NCI-H526 (cell line): ENCODE data around the gene RLBP1.
"Not testable (repeated sequence)": the region's sequence is repeated elsewhere in the genome, so short reads cannot be mapped to it uniquely, and the experiment has no call there.

Experiments used
- DNase-seq, 2 experiments: peaks; one replicate each; lab custom pipeline; 2025; lab: John Stamatoyannopoulos, UW

RLBP1 gene

DNA sequence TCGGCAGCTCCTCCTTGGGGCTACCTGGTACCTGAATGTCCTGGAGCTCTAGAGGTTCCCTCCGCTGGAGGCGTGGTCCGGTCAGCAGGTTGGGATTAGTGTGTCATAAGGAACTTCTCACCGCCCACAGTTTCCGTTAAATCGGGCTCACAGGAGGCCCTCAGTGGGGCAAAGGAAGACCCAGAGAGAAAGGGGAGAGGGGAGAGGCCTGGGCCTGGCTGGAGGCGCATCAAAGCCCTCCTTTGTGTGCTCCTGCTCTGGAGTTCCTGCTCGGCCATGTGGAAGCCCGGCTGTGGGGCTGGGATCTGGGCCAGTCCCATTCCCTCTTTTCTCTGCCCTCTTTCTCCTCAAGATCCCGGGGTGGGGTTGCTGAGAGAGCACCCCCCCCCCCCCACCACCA lies at the start of gene RLBP1:
TSS of gene RLBP1 (minus strand) at position 37 of the 400 bp plus-strand sequence. CDS start 2,604 bp downstream, outside the sequence.
- DNase-seq, result no peak

DNA sequence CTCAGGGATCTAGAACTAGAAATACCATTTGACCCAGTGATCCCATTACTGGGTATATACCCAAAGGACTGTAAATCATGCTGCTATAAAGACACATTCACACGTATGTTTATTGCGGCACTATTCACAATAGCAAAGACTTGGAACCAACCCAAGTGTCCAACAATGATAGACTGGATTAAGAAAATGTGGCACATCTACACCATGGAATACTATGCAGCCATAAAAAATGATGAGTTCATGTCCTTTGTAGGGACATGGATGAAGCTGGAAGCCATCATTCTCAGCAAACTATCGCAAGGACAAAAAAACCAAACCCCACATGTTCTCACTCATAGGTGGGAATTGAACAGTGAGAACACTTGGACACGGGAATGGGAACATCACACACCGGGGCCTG lies 28.8 kb upstream of the RLBP1 start:
- DNase-seq, result not testable (repeated sequence)

DNA sequence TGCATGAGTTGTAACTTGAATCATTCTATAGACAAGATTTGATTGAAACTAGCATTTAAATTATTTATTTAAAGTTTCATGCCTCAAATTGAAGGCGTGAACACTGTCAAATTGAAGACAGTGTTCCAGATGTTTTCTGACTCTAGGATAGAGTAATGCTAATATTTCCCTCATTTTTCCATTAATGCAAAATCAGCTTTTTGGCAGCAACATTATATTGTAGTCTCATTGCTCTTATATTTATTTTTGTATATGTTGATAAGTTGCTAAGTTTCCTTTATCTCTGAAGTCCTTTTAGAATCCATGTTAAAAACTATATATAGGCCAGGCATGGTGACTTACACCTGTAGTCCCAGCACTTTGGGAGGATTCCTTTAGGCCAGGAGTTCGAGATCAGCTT lies 27.2 kb upstream of the RLBP1 start:
- no peak for DNase-seq

DNA sequence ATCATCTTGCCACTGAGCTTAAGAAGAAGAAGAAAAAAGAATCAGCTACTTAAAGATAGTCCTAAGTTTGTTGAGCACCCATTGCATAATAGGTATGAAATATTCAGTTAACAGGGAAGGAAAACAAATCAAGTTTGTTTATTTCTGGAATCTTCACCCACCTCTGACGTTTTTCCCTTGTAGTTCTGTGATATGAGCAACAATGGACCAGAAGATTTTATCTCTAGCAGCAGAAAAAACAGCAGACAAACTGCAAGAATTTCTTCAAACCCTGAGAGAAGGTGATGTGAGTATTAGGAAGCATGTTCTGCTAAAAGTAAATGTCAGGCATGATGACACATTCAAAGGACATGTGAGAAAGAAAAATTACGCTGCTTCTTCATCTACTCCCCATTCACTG lies 26.1 kb upstream of the RLBP1 start:
- DNase-seq, result no peak

DNA sequence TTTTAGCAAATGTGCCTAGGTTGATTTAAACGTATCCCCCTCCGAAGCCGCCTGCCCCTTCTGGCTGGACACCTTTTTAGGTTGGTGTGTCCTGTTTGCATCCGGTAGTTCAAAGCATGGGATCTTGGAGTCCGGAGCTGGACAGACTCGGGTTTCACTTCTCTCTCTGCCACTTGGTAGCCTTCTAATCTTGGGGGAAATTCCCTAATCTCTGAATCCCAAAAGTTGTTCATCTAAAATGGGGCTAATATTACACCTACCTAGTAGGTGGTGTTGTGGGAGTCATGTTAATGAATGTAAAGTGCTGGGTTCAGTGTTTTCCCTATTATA lies 23.2 kb upstream of the RLBP1 start:
- no peak for DNase-seq

DNA sequence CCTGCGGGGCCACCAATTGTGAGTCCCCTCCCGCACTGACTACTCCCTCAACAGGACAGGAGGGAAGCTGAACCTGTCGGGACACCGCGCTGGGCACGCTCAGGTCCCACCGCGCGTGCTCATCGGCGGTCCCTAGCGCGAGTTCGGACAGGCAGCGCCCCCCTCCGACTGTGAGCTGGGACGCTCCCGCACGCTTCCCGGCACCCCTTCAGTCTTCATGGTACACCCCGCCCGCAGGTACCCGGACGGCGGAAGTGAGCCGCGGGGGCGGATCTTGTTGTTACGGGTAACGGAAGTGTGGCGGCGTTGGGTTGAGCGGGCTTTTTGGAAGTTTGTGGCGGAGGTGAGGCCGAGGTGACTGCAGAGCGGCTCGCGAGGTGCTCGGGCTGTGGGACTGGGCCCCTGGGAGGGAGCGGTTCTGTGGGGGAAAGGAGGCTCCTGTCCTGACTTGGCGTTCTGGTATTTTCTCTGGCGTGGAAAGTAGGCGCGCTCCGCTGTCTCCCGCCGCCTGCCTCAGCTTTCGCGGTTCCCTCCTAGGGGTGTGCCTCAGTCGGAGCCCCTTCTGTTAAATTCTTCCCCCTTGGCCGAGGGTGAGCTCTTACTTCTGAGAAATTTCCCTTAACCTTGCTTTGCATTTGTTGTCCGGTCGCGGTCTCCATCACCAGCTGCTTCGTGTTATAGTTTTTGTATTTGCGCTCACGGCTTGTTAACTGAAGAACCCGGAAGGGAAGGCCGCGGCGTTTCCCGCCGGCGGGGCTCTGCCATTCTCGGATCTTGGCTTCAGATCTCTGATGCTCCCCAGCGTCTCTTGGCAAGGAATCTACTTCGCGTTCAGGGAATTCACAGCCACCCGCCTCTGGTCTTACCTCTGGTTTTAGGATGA lies 22.6 kb upstream of the RLBP1 start, which contains the start of gene FANCI:
TSS of gene FANCI (plus strand) at position 289 of the 883 bp plus-strand sequence. CDS start 3,669 bp downstream, outside the sequence.
- peak; percentile 88 to 98 for DNase-seq

DNA sequence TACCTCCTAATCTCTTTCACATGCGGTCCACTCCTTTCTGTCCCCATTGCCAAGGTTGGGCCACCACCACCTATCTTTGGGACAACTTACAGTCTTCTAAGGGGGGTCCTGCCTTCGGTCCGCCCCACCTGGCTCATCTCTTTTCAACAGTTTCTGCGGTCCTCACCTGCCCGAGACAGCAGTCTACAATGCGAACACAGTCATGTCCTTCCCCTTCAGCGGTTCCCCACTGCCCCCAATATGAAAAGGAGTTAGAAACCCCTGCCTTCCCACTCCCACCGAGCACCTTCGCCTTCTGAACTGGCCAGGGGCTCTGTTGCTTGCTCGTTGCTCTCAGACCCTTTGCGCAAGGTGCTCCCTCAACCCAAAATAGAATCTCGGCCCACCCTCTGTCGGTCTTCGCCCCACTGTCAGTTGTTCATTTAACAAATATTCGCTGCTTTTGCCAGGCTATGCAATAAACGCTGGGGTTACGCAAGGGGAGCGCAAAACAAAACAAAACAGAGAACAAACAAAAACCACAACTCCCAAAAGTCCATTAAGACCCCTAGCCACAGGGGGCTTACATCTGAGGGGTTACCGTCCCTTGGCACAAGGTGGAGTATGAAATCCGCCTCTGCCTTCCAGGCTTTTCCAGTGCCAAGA lies 21.8 kb upstream of the RLBP1 start:
- no peak for DNase-seq

DNA sequence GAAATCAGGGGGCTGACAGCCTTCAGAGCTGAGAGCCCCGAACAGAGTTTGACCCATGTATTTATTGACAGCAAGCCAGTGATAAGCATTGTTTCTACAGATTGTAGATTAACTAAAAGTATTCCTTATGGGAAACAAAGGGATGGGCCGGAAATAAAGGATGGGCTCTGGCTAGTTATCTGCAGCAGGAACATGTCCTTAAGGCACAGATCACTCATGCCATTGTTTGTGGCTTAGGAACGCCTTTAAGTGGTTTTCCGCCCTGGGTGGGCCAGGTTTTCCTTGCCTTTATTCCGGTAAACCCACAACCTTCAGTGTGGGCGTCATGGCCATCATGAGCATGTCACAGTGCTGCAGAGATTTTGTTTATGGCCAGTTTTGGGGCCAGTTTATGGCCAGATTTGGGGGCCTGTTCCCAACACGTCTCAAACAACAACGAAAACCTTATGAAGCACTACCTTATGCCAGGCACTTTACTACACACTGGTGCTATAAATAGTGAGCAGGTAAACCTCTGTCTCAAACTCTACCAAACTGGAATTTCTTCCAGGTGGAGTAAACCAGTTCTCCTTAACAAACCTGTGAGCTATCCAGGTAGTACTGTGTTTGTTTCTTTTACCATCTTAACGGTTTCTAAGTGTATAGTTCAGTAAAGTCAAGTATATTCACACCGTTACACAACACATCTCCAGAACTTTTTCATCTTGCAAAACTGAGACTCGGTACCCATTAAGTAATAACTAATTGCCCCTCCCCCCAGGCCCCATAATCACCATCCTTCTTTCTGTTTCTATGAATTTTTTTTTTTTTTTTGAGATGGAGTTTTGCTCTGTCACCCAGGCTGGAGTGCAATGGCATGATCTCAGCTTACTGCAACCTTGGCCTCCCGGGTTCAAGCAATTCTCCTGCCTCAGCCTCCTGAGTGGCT lies 18.8 kb upstream of the RLBP1 start:
- DNase-seq, result not testable (repeated sequence)

DNA sequence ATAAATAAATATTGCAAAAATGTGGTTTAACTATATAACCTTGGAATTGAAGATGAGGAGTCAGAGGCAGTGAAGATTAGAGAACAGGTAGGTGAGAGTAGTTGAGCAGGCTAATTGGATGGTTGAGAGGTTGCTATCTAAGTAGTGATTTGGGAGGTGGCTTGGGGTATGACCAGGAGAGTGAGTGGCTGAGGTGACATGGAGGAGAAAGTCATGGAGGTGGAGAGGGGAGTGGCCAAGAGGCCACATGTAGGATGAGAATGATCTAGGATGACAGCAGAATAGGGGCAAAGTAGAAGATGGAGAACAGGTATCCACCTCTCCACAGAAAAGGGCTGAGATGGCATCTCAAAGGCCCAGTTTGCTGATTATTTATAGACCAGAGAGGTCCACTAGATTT lies 10.5 kb upstream of the RLBP1 start:
- DNase-seq, result no peak

DNA sequence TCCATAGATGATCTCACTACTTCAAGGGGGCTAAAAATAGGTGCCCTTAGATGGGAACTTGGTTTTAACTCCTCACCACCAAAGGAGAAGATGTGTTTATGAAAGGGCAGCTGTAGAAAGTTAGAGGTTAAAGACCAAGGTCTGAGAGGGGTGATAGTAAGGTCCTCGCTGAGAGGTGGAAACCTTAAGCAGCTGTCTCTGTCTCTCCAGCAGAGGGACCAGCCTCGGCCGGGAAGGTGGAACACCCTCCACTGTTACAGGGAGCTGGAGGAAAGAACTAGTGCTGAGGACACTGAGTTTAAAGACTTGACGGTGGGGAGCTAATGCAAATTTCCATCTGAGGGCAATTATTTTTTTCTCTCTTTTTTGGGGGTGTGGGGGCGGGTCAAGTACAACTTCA lies 8.9 kb upstream of the RLBP1 start:
- DNase-seq, result no peak

DNA sequence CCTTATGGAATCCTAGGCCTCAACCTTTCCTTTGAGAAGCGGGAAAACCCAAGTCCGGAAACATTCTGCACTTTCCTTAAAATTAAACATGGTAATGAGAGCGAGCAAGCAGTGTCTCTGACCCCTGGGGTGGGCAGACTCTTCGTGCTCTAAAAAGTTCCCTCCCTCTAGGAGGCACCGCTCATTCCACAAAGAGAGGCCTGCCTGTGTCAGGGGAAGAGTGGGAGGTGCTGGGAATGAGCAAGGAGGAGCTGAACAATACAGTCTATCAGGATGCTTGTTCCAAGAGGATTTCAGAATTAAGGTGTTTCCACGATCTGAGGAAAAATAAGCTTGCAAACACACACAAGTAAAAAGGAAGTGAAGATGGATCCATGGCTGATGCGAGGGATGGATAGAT lies 6.0 kb upstream of the RLBP1 start:
- DNase-seq, result no peak

DNA sequence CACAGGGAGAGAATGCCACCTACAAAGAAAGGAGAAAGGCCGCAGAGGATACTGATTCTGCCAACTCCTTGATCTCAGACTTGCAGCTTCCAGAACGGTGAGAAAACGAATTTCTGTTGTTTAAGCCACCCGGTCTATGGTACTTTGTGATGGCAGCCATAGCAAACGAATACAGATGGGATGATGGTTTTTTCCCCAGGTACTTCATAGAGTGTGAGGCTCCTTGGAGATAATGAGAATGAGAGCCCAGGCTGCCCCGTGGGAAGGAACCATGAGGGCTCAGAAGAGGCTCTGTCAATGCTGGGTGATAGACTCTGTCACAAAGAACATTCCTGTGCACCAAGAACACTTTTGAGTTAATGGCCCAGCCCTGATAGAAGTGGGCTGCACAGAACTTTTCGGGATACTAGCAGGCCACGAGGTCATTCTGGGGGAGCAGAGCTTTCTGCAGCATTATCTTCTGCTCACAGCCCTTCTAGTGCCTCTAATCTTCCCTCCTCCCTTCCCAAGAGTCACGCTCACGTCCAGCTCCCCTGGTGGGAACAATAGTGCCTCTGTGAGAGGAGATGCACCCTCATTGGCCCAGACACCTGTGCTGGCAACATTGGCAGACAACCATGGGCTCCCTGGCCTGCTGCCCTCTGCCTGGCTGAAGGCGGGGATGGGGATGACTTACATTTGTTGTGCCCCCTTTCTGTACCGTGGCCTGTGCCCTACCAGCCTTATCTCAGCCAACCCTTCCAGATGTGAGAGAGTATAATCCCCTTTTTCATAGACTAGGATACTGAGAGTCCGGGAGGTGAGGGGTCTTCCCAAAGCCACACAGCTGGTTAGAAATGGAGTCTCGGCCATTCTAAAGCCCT lies 5.2 kb upstream of the RLBP1 start:
- DNase-seq, result peak in 1 of 2 experiments; percentile 27

DNA sequence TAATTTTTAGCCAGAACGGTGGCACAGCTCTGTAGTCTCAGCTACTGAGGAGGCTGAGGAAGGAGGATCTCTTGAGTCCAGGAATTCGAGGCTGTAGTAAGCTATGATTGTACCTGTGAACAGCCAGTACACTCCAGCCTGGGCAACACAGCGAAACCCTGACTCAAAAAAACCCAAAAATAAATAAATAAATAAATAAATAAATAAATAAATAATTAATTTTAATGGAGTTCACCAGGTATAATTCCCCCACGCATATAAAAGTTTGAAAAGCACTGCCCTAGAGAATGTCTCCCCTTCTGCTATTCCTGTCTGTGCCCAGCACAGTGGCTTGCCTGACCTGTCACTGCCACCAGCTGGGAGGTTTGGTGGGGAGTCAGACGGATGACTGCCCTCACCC lies 4.2 kb upstream of the RLBP1 start:
- no peak for DNase-seq

DNA sequence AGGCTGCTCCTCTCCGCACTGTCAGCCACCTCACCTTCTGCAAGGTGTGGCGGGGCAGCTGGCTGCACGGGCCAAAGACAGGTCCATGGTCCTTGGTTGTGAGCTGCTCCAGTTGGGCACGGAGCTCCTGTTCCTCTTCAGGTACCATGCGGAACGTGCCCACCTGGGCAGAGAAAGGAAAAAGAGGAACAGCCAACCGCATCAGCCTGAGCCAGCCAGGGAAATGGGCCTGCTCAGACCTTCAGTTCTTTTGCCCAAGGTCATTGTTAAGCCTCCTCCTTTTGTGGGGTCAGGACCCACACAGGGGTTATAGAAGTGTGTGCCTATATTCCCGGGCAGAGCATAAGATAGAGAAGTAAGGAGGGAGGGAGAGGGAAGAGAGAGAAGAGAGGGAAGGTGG lies 2.8 kb downstream of the RLBP1 start:
- no peak for DNase-seq

DNA sequence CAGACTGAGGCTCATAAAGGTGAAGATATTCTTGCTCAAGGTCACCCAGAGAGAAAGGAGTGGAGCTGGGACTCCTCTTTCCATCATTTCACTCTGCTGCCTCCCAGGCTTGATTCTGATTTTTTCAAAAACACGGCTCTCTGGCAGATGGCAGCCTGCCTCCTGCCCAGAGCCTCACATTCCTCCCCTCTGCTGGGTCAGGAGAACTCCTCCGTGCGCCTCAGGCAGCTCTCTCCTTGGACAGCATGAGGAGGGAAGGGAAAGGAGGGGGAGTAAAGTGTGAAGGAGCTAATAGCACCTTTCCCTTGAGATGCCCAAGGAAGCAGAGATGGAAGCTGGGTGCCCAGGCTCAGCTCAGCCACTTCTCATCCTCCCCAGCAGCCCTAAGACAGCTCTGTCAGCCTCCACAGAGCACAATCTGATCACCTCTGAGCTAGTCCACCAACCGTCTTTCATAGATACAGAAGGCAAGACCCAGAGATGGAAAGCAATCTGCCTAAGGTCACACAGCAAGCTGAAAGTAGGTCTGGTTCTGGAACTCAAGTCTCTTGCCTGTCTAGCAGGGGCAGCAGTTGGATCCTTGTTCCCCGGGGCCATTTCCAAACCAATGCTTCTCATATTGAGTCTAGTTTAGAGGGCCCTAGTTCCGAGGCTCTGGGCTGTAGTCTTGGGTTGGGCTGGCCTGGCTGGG lies 3.5 kb downstream of the RLBP1 start:
- no peak for DNase-seq

DNA sequence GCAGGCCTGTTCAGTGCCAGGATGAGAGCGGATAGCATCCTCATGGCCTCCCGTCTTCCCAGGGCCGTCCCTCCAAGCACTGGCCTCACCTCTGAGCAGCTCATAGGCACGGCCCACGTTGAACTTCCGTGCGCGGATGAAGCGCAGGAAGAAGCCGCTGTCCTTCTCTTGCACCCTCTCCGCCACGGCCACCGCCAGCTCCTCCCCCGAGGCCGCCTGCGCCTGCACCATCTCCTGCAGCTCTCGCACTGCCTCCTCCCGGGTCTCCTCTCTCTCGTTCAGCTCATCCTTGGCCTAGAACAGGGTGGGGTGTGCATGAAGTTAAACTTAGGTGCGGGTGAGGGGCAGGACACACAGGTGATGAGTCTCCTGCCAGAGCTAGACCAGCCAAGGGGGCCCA lies 4.3 kb downstream of the RLBP1 start:
- no peak for DNase-seq

DNA sequence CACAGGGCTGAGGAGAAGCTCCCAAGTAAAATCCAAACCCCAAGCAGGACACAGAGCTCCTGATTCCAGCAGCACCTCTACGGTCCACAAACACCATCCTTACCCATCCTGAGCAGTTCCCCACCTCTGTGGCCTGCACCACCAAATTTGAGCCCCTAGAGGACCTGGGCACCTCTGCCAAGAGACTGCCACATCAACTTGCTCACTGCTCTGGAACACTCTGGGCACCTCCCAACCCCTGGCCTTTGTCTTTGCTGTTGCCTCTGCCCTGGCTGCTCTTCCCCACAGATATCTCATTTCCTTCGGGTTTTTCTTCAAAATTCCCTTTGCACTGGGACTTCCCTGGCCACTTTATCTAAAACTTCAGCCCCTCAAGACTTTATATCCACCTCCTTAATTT lies 5.8 kb downstream of the RLBP1 start:
- no peak for DNase-seq

DNA sequence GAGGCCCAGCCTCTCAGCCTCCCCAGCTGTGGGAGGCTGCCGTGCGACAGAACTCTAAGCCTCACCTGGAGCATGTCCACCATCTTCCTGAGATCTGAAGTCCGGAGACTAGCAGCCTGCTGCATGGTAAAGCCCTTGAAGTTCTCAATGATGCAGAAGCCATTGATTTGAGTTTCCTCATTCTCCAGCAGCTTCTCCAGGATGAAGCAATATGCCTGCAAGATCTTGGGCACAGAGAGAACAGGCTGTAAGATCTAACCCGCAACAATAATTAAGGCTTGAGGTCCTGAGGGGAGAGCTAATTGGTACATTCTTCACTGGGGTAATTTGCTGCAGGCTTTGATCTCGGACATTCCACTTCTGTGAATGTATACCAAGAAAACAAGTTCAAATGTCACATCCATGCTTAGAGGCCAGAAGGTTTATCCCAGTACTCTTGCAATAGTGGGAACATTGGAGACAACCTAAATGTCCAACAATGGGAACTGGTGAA lies 9.7 kb downstream of the RLBP1 start:
- DNase-seq, result no peak

DNA sequence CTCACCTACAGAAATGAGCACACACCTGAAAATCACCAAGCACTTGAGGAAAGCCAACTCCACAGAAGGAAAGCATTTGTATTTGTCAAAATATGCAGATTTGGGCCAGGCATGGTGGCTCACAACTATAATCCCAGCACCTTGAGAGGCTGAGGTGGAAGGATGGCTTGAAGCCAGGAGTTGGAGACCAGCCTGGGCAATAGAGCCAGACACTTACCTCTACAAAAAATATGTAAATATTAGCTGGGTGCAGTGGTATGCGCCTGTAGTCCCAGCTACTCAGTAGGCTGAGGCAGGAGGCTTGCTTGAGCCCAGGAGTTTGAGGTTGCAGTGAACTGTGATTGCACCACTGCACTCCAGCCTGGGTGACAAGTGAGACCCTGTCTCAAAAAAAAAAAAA lies 12.3 kb downstream of the RLBP1 start:
- DNase-seq, result no peak

DNA sequence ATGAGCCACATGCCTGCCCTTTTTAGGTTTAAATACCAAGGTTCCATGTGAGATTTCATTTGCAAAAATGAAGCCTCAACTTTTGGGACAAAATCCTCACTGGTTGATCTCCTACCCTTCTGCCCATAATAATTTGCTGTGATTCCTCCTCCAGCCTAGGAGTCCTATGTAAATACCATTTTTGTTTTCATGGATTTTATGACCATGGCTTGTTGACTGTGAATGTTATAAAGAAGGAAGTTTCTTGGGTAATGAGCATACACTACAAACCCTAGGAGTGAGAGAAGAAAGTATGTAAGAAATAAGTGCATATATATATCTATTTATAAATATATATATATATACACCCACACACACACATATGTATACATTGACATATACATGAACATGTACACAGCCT lies 13.1 kb downstream of the RLBP1 start:
- no peak for DNase-seq

DNA sequence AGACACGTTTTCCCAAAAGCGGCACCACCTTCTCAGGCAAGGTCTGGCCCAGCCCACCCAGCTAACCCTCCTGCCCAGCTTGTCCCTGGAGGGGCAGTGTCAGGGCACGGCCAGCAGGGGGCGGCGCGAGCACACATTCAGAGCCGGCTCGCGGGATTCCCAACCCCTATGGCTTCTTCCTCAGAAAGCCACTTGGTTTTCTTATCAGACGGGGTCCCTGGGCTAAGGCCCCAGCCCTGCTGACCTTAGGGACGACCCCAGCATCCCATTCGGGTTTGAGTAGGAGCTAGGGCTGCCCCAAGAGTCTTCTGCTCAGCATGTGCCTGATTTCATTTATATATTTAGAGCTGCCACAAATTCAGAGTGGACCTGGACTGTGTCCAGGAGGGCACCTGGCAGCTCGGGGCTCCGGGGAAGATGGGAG lies 14.5 kb downstream of the RLBP1 start:
- DNase-seq, result peak in 1 of 2 experiments; percentile 87
